ENCODE data around the gene KY. TPM values are rescaled to one million over a fixed set of nuclear protein-coding genes. Genes with fewer than 3 reads are reported as not detected.

The KY gene
- total RNA-seq, 2 experiments from 2014 or later = not detected

GRCh38 chr3:134568790-134569189 lies 82.0 kb downstream of the KY start:
- H3K36me3 Mint-ChIP-seq (ENCODE audit: low read depth) = peaks cover 15% of the 10 kb centered on the region
- POLR2A ChIA-PET = no interaction called here
- ATAC-seq (ENCODE audit: poor library complexity) = no peak

GRCh38 chr3:134567605-134568004 lies 83.2 kb downstream of the KY start:
- H3K27ac ChIP-seq (ENCODE audit: low read depth in 1 of 2, low read length in 2 of 2) = no peak overlapping the region
- peaks cover 12 to 22% of the 10 kb centered on the region in 2 experiments for H3K9me3 ChIP-seq (ENCODE audit: control insufficient read depth in 1 of 2, insufficient read depth in 1 of 2, low read length in 2 of 2)
- peaks cover 13% of the 10 kb centered on the region for H3K9me3 Mint-ChIP-seq
- no peaks in the 10 kb centered on the region for H3K27me3 ChIP-seq (ENCODE audit: control insufficient read depth in 1 of 2, insufficient read depth in 2 of 2, low read length in 2 of 2)
- peaks cover 20% of the 10 kb centered on the region for H3K36me3 Mint-ChIP-seq (ENCODE audit: low read depth)
- no peaks in the 10 kb centered on the region for H3K27me3 Mint-ChIP-seq
- DNase-seq (no peak), ATAC-seq (ENCODE audit: poor library complexity) (no peak)
- no peak overlapping the region for H3K27ac Mint-ChIP-seq
- TF ChIP-seq CTCF (IDR thresholded peaks at IDR 0.05) = no peak
- H3K4me1 ChIP-seq (ENCODE audit: insufficient read depth, low read length) = no peaks in the 10 kb centered on the region
- no peak overlapping the region for H3K4me3 Mint-ChIP-seq
- no peak overlapping the region for H3K4me3 ChIP-seq (ENCODE audit: low read length)
- no peaks in the 10 kb centered on the region for H3K4me1 Mint-ChIP-seq (ENCODE audit: low read depth)
- intact Hi-C loops (cut with DNase I, micrococcal nuclease) = no loop called here
- peaks cover under 1% of the 10 kb centered on the region for H3K36me3 ChIP-seq (ENCODE audit: insufficient read depth, low read length)
- CTCF ChIA-PET = interaction anchor here (0.6 kb wide), 1 partner anchor 30 kb away, joined by 3 read pairs; no protein-coding TSS in a partner anchor
- POLR2A ChIA-PET = no interaction called here

More at GRCh38 chr3:134568790-134569189, 82.0 kb downstream of the KY start:
- CTCF ChIA-PET = no interaction called here
- no peaks in the 10 kb centered on the region for H3K27me3 ChIP-seq (ENCODE audit: control insufficient read depth in 1 of 2, insufficient read depth in 2 of 2, low read length in 2 of 2)
- Mint-ChIP-seq H3K4me3 (no peak overlapping the region), H3K27ac (no peak overlapping the region), H3K4me1 (ENCODE audit: low read depth) (no peaks in the 10 kb centered on the region), H3K9me3 (peaks cover 23% of the 10 kb centered on the region), H3K27me3 (no peaks in the 10 kb centered on the region)
- DNase-seq = no peak
- no peak overlapping the region for H3K4me3 ChIP-seq (ENCODE audit: low read length)
- H3K27ac ChIP-seq (ENCODE audit: low read depth in 1 of 2, low read length in 2 of 2) = no peak overlapping the region
- TF ChIP-seq CTCF (IDR thresholded peaks at IDR 0.05) = no peak
- intact Hi-C loops (cut with DNase I, micrococcal nuclease) = no loop called here
- no peaks in the 10 kb centered on the region for H3K36me3 ChIP-seq (ENCODE audit: insufficient read depth, low read length)
- no peaks in the 10 kb centered on the region for H3K4me1 ChIP-seq (ENCODE audit: insufficient read depth, low read length)
- peaks cover 12 to 22% of the 10 kb centered on the region in 2 experiments for H3K9me3 ChIP-seq (ENCODE audit: control insufficient read depth in 1 of 2, insufficient read depth in 1 of 2, low read length in 2 of 2)

- H3K4me1 ChIP-seq (ENCODE audit: insufficient read depth, low read length) = no peaks in the 10 kb centered on the region
- H3K36me3 ChIP-seq (ENCODE audit: insufficient read depth, low read length) = peaks cover 7% of the 10 kb centered on the region
- H3K36me3 Mint-ChIP-seq (ENCODE audit: low read depth) = peaks cover 37% of the 10 kb centered on the region
- ATAC-seq (ENCODE audit: poor library complexity) = no peak
- no peak for DNase-seq
- no peaks in the 10 kb centered on the region for H3K4me1 Mint-ChIP-seq (ENCODE audit: low read depth)
- CTCF ChIA-PET = no interaction called here
- no peak overlapping the region for H3K4me3 ChIP-seq (ENCODE audit: low read length)
- no peak overlapping the region for H3K27ac Mint-ChIP-seq
- intact Hi-C loops (cut with DNase I, micrococcal nuclease) = no loop called here
- peaks cover 5% of the 10 kb centered on the region for H3K9me3 Mint-ChIP-seq
- H3K9me3 ChIP-seq (ENCODE audit: control insufficient read depth in 1 of 2, insufficient read depth in 1 of 2, low read length in 2 of 2) = peaks cover 6 to 12% of the 10 kb centered on the region in 2 experiments
- no peaks in the 10 kb centered on the region for H3K27me3 Mint-ChIP-seq
- no peaks in the 10 kb centered on the region for H3K27me3 ChIP-seq (ENCODE audit: control insufficient read depth in 1 of 2, insufficient read depth in 2 of 2, low read length in 2 of 2)
- H3K27ac ChIP-seq (ENCODE audit: low read depth in 1 of 2, low read length in 2 of 2) = no peak overlapping the region
- no peak overlapping the region for H3K4me3 Mint-ChIP-seq
- no peak for TF ChIP-seq CTCF (IDR thresholded peaks at IDR 0.05)
- POLR2A ChIA-PET = no interaction called here
Observed at GRCh38 chr3:134564991-134565390, 85.8 kb downstream of the KY start.

Measured in CD4-positive, alpha-beta T cell (primary cell).